NCI-H345 (cell line): ENCODE results near the gene CBX5.
A peak's percentile ranks its signal among the peaks of the same experiment; 100 is the strongest.
"Not testable (repeated sequence)": the region's sequence is repeated elsewhere in the genome, so short reads cannot be mapped to it uniquely, and the experiment has no call there.

Source experiments
- DNase-seq: peaks from one replicate; lab custom pipeline; 2025; lab: John Stamatoyannopoulos, UW

Gene CBX5

DNA sequence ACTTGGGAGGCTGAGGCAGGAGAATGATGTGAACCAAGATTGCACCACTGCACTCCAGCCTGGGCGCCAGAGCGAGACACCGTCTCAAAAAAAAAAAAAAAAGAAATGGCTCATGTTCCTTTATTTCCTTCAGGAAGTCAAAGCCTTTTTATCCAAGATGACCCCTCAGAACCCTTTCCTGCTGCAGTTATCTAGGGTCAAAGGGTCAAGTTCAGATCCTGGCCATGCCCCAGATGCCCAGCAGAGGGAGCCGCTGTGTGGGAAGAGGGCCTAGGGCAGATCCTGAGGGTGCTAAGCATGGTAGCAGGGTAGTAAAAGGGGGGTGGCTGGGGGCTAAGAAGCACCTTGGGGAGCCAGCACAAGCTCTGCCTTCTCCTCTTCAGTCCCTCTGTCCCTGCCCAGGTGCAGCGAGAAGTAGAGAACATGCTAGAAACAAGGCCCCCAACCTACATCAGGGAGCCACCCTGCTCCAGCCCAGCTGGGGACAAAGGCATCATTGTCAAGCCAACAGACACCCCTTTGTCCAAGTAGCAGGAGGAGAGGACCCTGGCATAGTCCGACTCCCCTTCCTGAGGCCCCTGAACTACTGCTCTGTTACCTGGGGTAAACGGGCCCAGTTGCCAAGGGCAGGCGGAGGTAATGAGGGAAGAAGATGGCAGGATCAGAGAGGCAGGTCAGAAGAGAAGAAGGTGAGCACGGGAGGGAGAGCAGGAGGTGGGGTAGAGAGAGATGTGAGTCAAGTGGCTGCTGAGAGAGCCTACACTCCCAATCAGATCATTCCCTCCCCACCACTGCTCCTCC is 14.4 kb upstream of the CBX5 start:
- DNase-seq, result peak; percentile 25

DNA sequence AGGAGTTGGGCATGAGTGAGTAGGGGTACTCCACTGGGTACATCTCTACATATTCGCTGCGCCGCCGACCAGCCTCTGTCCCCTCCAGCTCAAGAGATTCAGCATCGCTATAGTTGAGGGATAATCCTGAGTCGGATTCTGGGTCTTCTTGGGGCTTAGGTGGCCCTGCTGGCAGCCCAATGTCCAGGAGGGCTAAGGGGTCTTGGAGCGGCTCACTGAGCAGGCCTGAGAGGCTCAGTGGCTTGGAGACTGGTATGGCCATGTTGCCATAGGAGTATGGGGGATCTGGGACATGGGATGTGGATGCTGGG is 13.0 kb upstream of the CBX5 start:
- no peak for DNase-seq

DNA sequence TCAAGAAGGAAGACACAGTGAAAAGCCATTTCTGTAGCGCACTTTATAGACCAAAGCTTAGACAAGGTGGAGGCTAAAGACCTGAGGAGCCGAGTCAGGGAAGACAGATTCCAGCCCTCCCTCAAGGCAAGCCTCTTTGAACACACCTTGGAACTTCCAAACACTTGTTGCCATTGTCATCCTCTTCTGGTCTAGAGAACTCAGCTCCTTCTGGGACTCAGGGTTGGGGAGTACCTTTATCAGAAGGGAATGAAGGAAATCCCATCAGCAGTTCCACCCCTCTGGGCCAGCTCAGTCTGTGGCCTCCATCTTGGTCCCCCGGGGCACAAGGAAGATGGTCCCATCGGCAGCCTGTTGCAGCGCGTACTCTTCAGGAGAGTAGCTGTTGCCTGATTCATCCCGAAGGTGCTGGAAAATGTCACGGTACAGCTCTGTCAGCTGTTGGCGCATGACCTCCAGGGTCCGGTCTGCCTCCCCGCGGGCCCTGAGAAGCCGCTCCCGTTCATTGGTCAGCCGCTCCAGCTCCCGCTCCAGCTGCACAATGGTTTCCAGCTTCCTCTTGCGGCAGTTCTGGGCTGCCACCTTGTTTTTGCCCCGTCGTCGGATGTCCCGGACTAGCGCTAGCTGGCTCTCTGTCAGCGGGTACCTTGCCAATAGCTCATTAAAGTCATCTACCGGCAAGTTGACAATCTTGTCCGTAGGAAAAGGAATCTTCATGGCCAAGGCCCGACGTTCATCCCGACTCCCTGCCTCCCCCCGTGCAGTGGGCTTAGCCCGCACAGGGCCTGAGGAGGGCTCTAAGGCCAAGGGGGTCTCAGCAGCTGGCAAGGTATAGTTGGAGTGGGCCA is 12.4 kb upstream of the CBX5 start:
- DNase-seq, result no peak

DNA sequence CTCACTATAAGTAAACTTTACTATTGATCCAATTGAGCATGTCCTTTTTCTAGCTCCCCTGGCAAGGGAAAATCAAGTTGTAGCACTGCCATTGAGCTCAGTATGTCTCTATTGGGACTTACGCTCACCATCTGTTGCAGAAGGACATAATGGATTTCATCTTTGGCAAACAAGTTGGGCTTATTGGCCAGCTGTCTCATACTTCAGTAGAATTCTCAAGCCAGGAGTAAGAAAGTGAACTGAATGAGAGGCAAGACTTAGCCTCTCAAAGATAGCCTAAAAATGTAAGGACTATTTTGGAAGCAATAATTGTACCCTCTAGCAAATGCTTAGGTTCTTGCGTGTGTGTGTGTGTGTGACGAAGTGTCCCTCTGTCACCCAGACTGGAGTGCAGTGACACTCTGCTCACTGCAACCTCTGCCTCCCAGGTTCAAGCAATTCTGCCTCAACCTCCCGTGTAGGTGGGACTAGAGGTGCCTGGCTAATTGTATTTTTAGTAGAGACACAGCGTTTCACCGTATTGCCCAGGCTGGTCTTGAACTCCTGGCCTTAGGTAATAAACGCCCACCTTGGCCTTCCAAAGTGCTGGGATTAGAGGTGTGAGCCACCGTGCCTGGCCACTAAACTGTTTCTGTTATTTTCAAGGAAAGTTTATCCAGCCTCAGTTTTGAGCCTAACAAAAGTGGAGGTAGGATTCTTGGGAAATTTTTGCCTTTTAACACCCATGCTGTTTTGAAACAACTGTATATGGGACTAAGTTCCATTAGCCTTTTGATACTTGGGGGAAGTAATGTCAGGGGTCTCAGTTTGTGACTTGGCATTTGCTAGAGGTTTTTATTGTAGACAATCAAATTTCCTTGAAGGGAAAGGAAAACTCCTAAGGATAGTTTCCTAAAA is 7.6 kb upstream of the CBX5 start:
- no peak for DNase-seq

DNA sequence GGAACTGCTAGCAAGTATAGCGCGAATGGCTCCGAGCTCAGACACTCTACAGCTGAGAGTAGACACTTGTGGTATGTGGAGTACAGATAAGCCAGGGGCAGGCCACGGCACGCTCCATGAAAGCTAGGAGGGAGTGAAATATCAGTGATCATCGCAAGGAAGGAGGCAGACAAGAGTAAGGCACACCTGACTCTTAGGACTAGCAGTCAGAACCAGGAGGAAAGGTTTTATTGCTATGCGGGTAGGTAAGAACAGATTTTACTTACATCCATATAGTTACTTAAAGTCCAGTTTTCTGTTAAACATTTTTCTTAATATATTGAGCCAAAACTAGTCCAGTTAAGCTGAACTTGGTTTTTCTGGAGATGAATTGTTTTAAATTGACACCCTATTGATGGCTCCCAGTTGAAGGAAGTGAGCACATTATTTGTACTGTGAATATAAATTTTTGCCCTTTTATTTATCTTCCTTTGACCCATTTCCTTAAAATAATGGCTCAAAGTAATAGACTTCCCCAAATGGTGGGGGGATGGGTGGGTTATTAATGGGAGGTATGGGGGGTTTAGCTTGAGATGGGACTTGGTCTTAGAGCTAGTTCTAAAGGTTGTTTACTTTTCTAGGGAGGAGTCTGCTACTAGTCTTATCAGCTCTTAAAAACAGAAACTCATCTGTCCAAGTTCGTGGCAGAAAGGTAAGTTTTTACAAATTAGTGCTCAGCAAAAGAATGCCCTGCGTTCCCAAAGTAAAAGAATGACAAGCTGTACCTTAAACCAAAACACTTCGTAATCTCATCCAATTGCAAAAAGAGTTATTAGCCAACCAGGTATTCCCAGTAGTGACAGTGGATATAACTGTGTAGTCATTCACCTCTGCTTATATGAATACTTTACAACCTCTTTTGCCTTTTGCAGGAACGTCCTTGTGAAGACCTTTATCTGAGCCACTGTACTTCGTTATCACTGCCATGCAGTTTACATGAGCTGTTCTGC is 6.4 kb upstream of the CBX5 start:
- no peak for DNase-seq

DNA sequence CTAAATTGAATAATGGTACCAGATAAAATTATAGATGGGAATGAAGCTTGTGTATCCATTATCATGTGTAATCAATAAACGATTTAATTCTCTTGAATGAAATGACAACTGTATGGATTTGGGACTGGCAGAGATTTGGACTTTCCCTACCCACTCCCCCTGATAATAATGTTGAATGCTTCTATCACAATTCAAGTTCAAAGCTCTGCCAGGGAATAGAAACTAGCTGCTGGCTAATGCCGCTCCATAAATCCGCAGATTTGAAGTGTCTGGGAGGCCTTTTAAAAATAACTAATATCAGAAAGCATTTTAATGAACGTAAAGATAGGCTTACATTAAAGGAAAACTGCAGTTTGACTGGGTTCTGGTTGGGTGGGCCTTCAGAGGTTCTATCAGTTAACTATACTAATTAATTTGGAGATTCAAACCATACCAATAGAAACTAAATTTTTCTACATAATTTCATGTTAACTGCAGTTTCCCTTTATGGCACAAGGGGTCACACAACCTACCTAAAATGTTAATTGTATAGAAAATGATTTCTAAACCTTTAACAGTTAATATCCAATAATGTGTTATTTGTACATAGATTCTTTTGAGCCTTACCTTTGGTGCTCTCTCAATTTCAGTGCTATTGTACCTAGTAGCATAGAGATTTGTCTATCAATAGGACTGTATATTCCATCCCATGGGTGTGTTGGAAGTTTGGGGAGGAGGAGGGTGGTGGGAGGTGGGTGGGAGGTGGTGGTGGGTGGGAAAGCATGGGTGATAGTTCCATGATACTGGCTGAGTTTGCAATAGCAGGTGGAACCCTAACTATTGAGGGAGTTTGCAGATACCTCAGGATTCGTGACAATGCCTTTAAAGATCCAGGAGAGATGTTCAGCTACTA is 5.5 kb upstream of the CBX5 start:
- no peak for DNase-seq

DNA sequence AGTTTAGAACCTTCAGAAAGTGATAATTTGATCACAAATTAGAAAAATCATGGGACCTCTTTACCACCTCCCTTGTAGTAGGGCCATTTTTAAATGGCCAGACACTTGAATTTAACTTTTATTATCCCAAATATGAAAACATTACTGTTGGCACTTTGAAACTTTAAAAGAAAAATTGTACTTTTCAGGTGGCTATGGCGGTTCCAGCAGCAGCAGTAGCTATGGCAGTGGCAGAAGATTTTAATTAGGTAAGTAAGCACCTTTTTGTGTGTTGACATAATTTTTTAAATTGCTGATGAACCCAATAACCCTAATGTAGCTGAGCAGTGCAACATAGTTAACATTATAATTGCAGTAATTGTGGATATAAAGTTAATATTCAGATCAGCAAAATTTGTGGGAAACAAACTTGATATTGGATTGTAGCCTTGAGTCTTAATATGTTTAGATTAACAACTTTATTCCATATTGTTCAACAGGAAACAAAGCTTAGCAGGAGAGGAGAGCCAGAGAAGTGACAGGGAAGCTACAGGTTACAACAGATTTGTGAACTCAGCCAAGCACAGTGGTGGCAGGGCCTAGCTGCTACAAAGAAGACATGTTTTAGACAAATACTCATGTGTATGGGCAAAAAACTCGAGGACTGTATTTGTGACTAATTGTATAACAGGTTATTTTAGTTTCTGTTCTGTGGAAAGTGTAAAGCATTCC is 4.3 kb upstream of the CBX5 start:
- DNase-seq, result not testable (repeated sequence)

DNA sequence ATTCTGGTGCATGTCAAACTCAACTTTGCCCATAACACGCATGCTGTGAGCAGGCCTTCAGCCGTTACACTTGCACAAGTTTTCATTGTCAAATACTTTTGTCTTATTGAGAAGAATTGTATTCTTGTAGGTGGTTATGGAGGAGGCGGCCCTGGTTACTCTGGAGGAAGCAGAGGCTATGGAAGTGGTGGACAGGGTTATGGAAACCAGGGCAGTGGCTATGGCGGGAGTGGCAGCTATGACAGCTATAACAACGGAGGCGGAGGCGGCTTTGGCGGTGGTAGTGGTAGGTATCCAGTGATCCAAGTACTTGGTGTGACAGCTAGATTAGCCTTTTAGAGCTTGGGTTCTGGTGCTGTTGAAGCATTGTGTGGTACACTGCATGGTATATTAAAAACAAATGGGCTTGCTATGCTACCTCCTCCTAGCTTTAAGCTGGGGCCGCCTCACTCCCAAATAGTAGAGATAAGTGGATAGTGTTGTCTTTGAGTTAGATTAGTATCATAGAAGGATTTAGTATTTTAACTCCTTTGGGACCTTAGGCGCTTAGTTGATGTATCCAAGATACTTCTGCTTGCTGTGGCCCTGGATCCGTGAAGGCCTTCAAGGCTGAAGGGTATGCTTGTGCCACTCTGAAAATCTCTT is 3.1 kb upstream of the CBX5 start:
- no peak for DNase-seq

DNA sequence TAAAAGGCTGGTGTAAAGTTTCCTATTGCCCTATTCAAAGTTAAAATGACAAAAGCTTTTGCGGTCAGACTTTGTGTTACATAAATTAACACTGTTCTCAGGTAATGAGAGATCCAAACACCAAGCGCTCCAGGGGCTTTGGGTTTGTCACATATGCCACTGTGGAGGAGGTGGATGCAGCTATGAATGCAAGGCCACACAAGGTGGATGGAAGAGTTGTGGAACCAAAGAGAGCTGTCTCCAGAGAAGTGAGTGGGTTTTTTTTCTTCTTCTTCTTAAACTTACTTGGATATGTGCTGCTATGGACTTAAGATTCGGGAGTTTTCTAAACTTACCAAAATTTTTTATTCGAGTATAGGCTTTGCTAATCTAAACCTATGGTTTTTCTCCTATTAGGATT is 1.8 kb upstream of the CBX5 start:
- DNase-seq, result not testable (repeated sequence)

DNA sequence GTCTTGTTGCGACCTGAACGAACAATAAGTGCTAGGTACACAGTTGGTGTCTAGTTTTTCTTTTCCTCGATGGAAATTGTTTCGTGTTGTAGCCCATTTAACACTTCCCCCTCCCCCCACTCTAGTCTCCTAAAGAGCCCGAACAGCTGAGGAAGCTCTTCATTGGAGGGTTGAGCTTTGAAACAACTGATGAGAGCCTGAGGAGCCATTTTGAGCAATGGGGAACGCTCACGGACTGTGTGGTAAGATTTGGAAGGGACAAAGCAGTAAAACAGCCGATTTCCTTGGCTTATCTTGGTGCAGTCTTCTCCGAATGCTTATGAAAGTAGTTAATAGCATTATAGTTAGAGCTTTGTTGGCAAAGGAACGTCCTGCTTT is 1.3 kb upstream of the CBX5 start:
- not testable (repeated sequence) for DNase-seq

DNA sequence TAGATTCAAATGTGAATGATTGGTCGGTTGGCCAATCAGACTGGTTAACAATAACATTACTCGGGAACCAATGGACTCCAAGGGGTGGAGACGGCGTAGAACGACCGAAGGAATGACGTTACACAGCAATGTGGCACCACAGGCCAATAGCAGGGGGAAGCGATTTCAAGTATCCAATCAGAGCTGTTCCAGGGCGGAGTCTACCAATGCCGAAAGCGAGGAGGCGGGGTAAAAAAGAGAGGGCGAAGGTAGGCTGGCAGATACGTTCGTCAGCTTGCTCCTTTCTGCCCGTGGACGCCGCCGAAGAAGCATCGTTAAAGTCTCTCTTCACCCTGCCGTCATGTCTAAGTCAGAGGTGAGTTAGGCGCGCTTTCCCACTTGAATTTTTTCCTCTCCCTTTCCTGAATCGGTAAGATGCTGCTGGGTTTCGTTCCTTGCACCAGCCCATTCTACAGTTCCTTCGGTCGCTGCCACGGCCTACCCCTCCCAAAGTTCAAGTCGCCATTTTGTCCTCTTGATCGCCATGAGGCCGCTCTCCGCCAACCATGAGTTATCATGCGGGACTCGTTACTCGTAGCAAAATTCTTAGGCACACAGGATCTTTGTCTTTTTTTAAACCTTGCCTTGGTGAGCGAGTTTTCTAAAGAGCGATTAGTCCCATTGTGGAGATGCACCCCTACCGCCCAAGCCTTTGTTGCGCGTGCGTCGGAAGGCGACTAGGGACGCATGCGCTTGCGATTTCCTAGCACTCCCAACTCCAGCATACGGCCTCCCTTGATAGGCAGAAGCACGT is 742 bp upstream of the CBX5 start, which contains the start of gene HNRNPA1:
Gene HNRNPA1, plus strand, starts transcription at position 259 of the 793 bp plus-strand sequence. Its CDS starts 82 bp downstream, at position 341.
- DNase-seq, result peak; percentile 99

DNA sequence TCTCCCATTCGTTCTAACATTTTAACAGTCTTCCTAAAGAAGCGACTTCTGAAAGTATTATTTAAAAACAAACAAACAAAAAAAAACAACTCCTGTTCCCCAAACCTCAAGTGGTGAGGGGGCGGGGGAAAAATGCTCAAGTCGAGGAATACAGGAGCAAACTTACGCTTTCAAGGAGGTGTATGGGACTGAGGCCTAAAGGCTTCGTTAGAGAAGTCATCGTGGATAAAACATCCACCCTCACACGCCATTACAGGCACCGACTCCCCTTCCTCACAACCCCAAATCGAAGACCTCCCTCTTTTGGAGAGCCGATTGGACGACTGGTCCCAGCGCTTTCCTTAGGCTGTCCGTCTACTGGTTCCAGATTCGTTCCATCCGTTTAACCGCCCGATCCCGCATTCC is 693 bp downstream of the CBX5 start:
- DNase-seq, result no peak

DNA sequence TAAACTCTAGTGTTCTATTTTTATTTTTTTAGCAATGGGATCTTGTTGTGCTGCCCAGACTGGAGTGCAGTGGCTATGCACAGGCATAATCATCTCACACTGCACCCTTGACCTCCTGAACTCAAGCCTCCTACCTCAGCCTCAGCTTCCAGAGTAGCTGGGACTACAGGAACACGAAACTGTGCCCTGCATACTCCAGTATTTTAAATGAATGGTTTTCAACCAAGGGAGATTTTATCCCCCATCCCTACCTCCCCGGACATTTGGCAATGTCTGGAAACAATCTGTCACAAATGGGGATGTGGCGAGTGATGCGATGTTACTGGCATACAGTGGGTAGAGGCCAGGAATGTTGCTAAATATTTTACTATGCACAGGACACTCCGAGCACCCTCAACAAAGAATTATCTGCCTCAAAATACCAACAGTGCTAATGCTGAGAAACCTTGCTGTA is 2.1 kb downstream of the CBX5 start:
- DNase-seq, result no peak

DNA sequence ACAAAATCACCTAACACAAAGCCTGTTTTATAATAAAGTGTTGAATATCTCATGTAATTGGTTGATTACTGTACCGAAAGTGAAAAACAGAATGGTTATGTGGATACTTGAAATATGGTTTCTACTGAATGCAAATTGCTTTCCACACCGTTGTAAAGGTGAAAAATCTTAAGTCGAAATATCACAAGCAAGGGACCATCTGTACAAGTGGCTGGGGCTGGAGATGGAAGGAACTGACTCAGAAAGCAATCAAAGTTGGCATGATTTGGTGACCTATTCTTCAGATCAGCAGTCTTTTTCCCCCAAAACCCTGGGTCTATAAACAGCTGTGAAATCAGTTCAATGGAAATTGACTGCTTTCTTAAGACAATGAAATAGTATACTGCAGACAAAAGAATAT is 3.6 kb downstream of the CBX5 start:
- no peak for DNase-seq

DNA sequence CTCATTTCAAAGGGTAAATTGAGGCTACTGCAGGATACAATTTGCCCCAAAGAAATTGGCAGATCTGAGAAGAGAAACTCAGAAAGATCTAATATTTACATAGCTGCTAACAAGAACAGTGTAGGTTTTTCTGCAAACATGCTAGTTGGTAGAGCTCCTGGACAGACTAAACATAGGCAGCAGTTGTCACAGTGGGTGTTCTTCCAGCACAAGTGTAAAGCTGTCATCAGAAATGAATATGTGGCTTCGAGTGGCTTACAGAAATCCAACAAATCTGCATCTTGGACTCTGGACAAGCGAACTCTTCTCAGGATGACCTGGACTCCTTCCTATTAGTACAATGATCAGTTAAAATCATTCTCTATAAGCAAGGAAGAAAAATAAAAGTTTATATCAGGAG is 5.9 kb downstream of the CBX5 start:
- peak; percentile 53 for DNase-seq

DNA sequence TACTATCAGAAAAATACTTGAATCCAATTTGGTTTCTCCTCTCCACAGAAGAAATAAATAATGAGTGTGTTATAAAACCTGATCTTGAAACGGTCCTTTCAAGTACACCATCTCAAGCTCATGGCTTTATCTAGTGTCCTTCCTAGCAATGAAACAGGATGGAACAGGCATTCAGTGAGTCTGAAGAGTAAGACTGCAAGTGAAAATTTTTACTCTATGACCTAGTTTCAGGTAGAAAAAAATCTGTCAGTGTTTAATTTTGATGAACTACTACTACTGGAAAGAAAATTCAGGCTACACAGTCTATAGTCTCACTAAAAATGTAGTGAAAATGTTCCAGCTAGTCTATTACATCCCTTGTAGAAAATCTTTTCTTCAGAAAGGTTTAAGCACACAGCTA is 7.7 kb downstream of the CBX5 start:
- DNase-seq, result no peak

DNA sequence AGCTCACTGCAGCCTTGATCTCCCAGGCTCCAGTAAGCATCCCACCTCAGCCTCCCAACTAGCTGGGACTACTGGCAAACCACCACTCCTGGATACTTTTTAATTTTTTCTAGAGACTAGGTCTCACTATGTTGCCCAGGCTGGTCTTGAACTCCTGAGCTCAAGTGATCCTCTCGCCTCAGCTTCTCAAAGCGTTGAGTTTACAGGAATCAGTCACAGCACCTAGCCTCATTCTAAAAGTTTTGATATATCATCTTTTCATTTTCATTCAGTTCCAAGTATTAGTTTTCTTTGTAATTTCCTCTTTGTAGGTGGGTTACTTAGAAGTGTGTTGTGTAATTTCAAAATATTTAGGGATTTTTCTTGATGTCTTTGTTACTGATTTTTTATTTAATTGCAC is 9.6 kb downstream of the CBX5 start:
- DNase-seq, result no peak

DNA sequence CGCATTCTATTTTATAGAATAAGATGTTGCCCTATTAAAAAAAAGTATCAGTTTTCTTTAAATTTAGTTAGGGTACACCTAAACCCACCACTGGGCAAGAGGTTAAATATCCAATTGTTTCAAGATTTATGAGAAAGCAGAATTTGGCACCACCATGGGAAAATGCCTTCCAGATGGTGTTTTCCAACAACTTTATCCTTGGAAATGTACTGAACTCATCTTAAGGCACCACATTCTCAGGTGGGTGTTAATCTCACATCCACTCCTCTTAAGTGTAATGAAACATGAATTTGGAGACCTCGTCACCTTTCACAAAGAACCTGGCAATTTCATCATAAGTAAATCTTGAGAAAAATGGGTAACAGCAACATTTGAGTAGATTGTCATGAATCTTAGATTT is 13.1 kb downstream of the CBX5 start:
- no peak for DNase-seq
